MM.1S (cell line): Measurements from ENCODE around the gene DUSP9.

Experiments used
- CTCF ChIP-seq: fragments of 300-600 bp; sonication (generic); IDR thresholded peaks from 2 replicates; pipeline ENCODE4 v1.5.1; 2016; ENCODE audit warnings: antibody characterized with exemption, low read length, mixed read lengths
- EZH2 ChIP-seq: fragments of 300-600 bp; sonication (generic); optimal IDR thresholded peaks from 2 replicates; pipeline ENCODE3; 2017; ENCODE audit warnings: low read depth, mild to moderate bottlenecking, antibody characterized with exemption, low read length, mixed read lengths

DNA sequence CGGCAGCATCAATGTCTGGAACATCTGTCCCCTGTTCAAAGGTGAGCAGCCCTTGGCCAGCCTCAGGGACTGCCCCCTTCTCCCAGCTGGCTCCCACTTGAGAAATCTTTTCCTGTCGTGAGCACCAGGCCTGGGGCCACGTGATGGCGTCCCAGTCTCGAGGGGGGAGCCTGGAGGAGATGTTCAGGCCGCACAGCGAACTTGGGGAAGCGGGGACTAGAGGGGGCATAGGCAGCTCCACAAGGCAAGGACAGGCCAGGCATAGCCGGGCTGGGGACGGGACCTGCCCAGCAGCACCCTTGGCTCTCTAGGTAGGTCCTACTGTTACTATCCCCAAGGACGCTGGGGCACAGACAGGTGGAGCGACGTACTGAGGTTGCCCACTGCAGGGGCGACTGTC lies 43.5 kb downstream of the DUSP9 start:
- TF ChIP-seq CTCF (no peak), EZH2 (no peak)
